GM12801 (cell line): ENCODE data around the gene SF3A2.

ENCODE experiments used
- CTCF ChIP-seq: IDR thresholded peaks from one replicate; pipeline ENCODE4 v1.5.1; 2011; ENCODE audit warnings: control low read depth; ENCODE audit not compliant: insufficient read length; ENCODE audit errors: extremely low read depth

The SF3A2 gene

DNA sequence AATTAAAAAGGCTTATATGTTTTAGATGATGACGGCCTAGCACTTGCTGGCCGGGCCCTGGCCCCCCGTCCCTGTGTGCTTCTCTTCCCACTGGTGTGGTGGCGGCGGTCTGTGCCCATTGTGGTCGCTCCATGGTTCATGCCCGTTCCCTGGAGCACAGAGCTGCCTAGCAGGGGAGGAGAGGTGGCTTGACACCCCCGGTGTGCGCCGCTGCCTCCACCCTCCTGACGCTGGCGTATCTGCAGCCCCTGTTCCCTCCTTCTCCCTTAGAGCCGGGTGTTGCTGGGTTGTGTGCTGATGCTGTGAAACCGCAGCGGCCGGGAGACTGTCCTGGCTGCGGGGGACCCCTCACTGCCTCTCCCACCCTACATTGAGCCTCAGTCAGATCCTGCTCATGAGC is 43.8 kb upstream of the SF3A2 start:
- TF ChIP-seq CTCF = no peak

DNA sequence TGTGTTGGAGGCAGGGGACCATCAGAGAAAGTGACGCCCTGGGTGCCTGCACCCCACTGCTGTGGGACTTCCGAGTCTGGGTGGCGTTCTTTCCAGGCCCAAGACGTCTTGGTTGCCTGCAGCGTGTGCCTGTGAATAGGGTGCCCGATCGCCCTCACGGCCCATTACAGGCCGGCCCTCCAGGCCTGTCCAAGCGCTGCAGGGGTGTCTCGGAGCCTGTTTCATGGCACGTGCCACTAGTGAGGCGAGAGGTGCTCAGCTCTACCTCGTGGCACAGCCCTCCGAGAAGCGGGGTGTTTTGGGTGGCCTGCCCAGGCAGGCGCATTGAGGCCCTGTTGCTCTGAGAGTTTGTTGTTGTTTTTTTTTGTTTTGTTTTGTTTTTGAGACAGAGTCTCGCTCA is 42.8 kb upstream of the SF3A2 start:
- no peak for TF ChIP-seq CTCF

DNA sequence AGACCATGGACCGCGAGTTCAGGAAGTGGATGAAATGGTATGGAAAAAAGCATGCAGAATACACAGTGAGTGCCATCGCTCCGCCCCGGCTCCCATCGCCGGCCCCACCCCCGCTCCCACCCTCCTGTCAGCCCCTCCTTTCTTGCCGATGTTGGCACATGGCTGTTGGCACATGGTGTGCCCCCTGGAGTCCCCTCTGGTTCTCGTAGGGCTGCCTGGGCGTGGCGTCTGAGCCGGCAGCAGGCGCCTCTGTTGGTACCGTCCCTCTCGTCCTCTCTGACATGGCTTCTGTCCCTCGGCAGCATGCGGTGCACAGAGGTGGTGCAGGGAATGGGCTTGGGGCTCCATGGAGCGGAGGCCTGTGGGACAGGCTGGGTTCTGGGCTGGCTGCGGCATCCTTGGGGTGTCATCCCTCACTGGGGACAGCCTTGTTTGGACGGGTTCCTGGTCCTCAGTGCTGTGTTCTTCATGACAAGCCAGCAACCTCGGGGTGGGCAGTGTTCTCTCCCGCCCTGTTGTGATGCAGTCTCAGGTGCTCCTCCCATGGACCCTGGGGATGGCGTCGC is 42.0 kb upstream of the SF3A2 start:
- no peak for TF ChIP-seq CTCF

DNA sequence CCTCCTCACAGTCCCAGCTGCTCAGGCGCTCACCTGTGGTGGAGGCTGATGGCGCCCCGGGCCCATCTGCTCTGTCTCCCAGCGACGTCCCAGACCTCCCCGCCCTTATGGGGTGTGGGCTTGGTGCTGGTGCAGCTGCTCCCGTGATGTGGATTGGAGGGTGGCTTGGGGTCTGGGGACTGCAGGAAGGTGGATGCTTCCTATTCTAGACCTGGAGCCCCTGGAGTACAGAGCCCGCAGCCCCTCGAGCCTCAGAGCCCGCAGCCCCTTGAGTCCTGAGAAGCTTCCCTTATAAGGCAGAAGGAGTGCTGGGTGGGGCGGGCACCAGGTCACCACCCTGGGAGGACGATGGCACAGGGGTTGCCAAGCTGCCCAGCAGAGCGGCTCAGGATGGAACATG is 41.3 kb upstream of the SF3A2 start:
- TF ChIP-seq CTCF = no peak

DNA sequence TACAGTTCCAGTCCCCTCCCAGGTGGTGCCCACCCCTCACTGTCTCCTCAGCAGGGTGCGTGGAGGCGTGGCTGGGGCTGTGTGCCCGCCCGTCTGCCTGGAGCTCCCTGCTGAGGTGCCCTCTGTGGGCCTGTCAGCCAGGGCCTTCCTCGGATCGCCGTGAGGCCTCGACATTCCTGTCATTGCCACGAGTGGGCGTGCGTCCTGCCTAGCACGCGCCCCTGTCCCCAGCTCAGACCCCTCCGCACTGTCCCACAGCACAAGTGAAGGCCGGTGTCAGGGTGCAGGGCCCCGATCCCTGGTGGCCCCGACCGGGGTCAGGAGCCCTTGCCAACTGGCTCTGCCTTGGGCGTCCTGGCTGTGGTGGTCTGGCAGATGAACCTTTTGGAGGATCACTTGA is 40.7 kb upstream of the SF3A2 start:
- no peak for TF ChIP-seq CTCF

DNA sequence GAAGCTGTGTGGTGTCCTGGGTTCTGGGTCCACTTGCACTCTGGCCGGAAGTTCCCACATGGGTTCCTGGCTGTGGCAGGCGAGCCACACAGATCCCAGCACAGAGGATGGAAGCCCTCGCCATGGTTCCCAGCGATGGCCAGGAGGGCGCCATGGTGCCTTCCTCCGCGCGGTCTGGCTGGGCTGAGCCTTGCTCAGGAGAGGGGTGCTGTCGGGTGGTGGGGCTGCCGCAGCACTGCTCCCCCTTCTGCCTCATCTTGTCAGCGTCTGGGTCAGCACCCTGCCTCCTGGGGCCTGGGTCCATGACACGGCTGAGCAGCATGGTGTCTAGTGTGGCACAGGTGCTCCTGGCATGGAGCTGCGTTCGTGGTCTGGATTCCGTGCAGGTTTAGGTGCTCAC is 39.4 kb upstream of the SF3A2 start:
- TF ChIP-seq CTCF = no peak

DNA sequence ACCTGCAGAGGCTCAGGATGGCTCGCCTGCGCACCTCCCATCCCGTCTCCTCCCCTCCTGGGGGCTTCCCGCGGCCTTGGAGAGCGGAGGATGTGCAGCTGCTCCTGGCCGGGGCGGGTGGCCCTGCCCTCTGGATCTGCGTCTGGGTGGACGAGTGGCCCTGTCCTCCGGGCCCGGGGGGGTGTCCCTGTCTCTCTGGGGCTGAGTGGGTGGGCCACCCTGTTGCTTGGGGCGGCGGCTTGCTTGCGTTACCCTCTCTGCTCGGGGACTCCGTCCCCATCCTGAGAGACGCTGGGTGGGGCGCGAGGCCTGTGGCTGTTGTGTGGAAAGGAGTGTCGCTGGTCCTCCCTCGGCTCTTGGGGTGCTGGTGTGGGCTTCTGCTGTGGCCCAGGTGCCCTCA is 38.3 kb upstream of the SF3A2 start:
- no peak for TF ChIP-seq CTCF

- TF ChIP-seq CTCF = no peak
These were observed 37.4 kb upstream of the SF3A2 start for GRCh38 chr19:2199215-2199614.
